Measurements from ENCODE around the gene LYRM2.

DNA sequence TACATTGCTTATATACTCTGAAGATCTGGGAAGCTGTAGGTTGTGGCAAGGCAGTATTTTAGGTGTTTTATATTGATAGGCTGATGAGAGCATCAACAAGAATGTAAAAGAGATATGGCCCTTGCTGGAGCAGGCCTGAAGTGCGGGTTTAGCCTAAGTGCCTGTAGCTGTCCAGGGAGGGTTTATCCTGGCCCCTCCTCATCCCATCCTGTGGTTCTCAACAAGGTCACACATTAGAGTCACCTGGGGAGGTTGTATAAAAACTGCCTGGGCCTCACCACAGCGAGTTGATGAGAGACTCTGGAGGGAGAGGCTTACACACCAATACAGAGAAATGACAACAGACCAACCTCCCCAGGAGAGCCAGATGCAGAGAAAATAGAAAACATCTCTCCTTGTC, 48.4 kb downstream of the LYRM2 start:
- TF ChIP-seq RAD21 (IDR thresholded peaks at IDR 0.05; ENCODE audit: low read depth) (no peak), POLR2AphosphoS5 (IDR thresholded peaks at IDR 0.05; ENCODE audit: low read depth, low read length) (no peak), YY1 (IDR thresholded peaks at IDR 0.05; ENCODE audit: extremely low read depth, insufficient replicate concordance, low read depth, low read length) (no peak), ZNF274 (IDR thresholded peaks at IDR 0.05; ENCODE audit: low read depth, low read length) (no peak), FOSL1 (IDR thresholded peaks at IDR 0.05; ENCODE audit: low read depth) (no peak), POLR2A (IDR thresholded peaks at IDR 0.05; ENCODE audit: borderline replicate concordance, extremely low read depth, insufficient read depth, insufficient read length) (no peak), SRF (IDR thresholded peaks at IDR 0.05; ENCODE audit: low read depth) (no peak)
- TF ChIP-seq, protein P1, sequence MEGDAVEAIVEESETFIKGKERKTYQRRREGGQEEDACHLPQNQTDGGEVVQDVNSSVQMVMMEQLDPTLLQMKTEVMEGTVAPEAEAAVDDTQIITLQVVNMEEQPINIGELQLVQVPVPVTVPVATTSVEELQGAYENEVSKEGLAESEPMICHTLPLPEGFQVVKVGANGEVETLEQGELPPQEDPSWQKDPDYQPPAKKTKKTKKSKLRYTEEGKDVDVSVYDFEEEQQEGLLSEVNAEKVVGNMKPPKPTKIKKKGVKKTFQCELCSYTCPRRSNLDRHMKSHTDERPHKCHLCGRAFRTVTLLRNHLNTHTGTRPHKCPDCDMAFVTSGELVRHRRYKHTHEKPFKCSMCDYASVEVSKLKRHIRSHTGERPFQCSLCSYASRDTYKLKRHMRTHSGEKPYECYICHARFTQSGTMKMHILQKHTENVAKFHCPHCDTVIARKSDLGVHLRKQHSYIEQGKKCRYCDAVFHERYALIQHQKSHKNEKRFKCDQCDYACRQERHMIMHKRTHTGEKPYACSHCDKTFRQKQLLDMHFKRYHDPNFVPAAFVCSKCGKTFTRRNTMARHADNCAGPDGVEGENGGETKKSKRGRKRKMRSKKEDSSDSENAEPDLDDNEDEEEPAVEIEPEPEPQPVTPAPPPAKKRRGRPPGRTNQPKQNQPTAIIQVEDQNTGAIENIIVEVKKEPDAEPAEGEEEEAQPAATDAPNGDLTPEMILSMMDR (IDR thresholded peaks at IDR 0.05 in 2 of 3, conservative IDR thresholded peaks at IDR 0.05 in 1 of 3; ENCODE audit: borderline replicate concordance in 1 of 3, insufficient read depth in 1 of 3, low read depth in 2 of 3, low read length in 2 of 3): no peak
- TF ChIP-seq, protein P2, sequence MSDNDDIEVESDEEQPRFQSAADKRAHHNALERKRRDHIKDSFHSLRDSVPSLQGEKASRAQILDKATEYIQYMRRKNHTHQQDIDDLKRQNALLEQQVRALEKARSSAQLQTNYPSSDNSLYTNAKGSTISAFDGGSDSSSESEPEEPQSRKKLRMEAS (IDR thresholded peaks at IDR 0.05): no peak

Data from HCT116 (cell line).